Suprapubic skin (tissue), 4 donors: ENCODE results near the gene RABGAP1. TPM values are rescaled to one million over a fixed set of nuclear protein-coding genes. Genes with fewer than 3 reads are reported as not detected.

Source experiments
- DNase-seq, 2 donors: peaks; one replicate each; pipeline ENCODE4 v3.0.0-alpha.2; 2019; ENCODE audit warnings: low spot score in 2 of 2
- H3K27ac ChIP-seq: fragments of 200-600 bp; sonication (generic); one replicate; pipeline ENCODE4 v1.5.1; 2019
- H3K27me3 ChIP-seq: fragments of 200-600 bp; sonication (generic); one replicate; pipeline ENCODE4 v1.5.1; 2019
- H3K36me3 ChIP-seq: fragments of 200-600 bp; sonication (generic); one replicate; pipeline ENCODE4 v1.5.1; 2019
- H3K4me1 ChIP-seq: fragments of 200-600 bp; sonication (generic); one replicate; pipeline ENCODE4 v1.5.1; 2019
- H3K4me3 ChIP-seq: fragments of 200-600 bp; sonication (generic); one replicate; pipeline ENCODE4 v1.5.1; 2019; ENCODE audit warnings: mild to moderate bottlenecking
- H3K9me3 ChIP-seq: fragments of 200-600 bp; sonication (generic); one replicate; pipeline ENCODE4 v1.5.1; 2019
- EP300 ChIP-seq: sonication (generic); formaldehyde crosslinking; IDR thresholded peaks from one replicate; pipeline ENCODE4 v1.6.1; 2017; ENCODE audit warnings: antibody characterized with exemption
- POLR2A ChIP-seq, 2 donors: fragments of 450-650 bp; IDR thresholded peaks; one replicate each; pipeline ENCODE4 v1.6.1; 2017; ENCODE audit warnings: antibody characterized with exemption in 2 of 2, mild to moderate bottlenecking in 2 of 2, moderate library complexity in 2 of 2
- POLR2AphosphoS5 ChIP-seq, 3 donors: sonication (generic); formaldehyde crosslinking; IDR thresholded peaks; one replicate each; pipeline ENCODE4 v1.6.1; 2017; ENCODE audit warnings: antibody characterized with exemption in 3 of 3
- WGBS: methylation state at CpG from one replicate; pipeline ENCODE4 v1.1.5; 2018; 5-methylcytosine and 5-hydroxymethylcytosine counted together
- total RNA-seq, 4 donors: library from RNA; depleted of rRNA; stranded (reverse); fragments of >200 nt; gene quantifications; one replicate each; pipeline ENCODE4 v1.1.0, GENCODE V29; 2016
- TF ChIP-seq, protein P1 (sequence below), 2 donors: fragments of 200-600 bp in 1 of 2; fragments of 450-650 bp in 1 of 2; sonication (generic) in 1 of 2; IDR thresholded peaks; one replicate each; pipeline ENCODE4 v1.5.1; 2016 to 2019; ENCODE audit warnings: antibody characterized with exemption in 2 of 2, mild to moderate bottlenecking in 1 of 2, moderate library complexity in 1 of 2

The RABGAP1 gene
- total RNA-seq, 4 donors from 2014 or later, result 31.4 to 115 (median 64.4) TPM

- DNase-seq, result no peak
- no peak overlapping the region for H3K4me3 ChIP-seq
Measured at GRCh38 chr9:123073991-123074422, 133.2 kb downstream of the RABGAP1 start.

GRCh38 chr9:123074628-123075027 is 133.8 kb downstream of the RABGAP1 start:
- no peak overlapping the region for H3K27ac ChIP-seq

More at GRCh38 chr9:123073991-123074422, 133.2 kb downstream of the RABGAP1 start:
- no peaks in the 10 kb centered on the region for H3K27me3 ChIP-seq
- peak overlapping the region; percentile 6 for H3K27ac ChIP-seq
- peaks cover 44% of the 10 kb centered on the region for H3K36me3 ChIP-seq
- H3K9me3 ChIP-seq, result no peaks in the 10 kb centered on the region
- H3K4me1 ChIP-seq, result peaks cover 6% of the 10 kb centered on the region
- TF ChIP-seq, protein P1, sequence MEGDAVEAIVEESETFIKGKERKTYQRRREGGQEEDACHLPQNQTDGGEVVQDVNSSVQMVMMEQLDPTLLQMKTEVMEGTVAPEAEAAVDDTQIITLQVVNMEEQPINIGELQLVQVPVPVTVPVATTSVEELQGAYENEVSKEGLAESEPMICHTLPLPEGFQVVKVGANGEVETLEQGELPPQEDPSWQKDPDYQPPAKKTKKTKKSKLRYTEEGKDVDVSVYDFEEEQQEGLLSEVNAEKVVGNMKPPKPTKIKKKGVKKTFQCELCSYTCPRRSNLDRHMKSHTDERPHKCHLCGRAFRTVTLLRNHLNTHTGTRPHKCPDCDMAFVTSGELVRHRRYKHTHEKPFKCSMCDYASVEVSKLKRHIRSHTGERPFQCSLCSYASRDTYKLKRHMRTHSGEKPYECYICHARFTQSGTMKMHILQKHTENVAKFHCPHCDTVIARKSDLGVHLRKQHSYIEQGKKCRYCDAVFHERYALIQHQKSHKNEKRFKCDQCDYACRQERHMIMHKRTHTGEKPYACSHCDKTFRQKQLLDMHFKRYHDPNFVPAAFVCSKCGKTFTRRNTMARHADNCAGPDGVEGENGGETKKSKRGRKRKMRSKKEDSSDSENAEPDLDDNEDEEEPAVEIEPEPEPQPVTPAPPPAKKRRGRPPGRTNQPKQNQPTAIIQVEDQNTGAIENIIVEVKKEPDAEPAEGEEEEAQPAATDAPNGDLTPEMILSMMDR (IDR thresholded peaks at IDR 0.05), result no peak
- TF ChIP-seq EP300 (no peak), POLR2A (IDR thresholded peaks at IDR 0.05) (no peak), POLR2AphosphoS5 (IDR thresholded peaks at IDR 0.05) (no peak)
- WGBS, result 58% methylated on average over 1 of the region's 1 CpG

DNA sequence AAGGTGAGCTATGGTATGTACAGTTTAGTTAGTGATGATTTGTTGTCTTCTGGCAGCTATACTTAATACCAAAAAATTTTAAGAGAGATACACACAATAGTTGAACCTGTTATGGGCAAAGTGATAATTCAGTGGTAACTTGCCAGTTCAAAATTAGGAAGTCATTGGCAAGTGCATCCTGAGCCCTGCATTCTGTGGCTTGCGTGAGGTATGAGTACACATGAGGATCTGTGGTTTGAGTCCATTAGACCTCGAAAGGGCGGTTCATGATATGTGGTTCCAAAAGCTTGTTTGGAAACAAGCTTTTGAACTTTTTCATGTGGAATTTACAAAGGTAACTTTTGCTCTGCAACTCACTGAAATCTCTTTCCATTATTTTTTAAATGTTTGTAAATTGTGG is 139.6 kb downstream of the RABGAP1 start:
- H3K27ac ChIP-seq, result no peak overlapping the region
- H3K9me3 ChIP-seq, result no peaks in the 10 kb centered on the region
- H3K27me3 ChIP-seq, result no peaks in the 10 kb centered on the region
- TF ChIP-seq POLR2A (IDR thresholded peaks at IDR 0.05) (no peak), EP300 (no peak), POLR2AphosphoS5 (IDR thresholded peaks at IDR 0.05) (no peak)
- TF ChIP-seq, protein P1 (IDR thresholded peaks at IDR 0.05), result no peak
- H3K4me3 ChIP-seq, result no peak overlapping the region
- peaks cover 55% of the 10 kb centered on the region for H3K36me3 ChIP-seq
- DNase-seq, result no peak
- WGBS, result 96% methylated on average over 3 of the region's 3 CpGs
- no peaks in the 10 kb centered on the region for H3K4me1 ChIP-seq

More at GRCh38 chr9:123074628-123075027, 133.8 kb downstream of the RABGAP1 start:
- 72% methylated on average over 3 of the region's 3 CpGs for WGBS
- peaks cover 6% of the 10 kb centered on the region for H3K4me1 ChIP-seq
- TF ChIP-seq POLR2A (IDR thresholded peaks at IDR 0.05), result no peak
- TF ChIP-seq, protein P1 (IDR thresholded peaks at IDR 0.05), result no peak
- no peak for TF ChIP-seq POLR2AphosphoS5 (IDR thresholded peaks at IDR 0.05)
- TF ChIP-seq EP300, result no peak
- no peaks in the 10 kb centered on the region for H3K27me3 ChIP-seq
- H3K9me3 ChIP-seq, result no peaks in the 10 kb centered on the region
- DNase-seq, result no peak
- H3K4me3 ChIP-seq, result no peak overlapping the region
- peaks cover 49% of the 10 kb centered on the region for H3K36me3 ChIP-seq

DNA sequence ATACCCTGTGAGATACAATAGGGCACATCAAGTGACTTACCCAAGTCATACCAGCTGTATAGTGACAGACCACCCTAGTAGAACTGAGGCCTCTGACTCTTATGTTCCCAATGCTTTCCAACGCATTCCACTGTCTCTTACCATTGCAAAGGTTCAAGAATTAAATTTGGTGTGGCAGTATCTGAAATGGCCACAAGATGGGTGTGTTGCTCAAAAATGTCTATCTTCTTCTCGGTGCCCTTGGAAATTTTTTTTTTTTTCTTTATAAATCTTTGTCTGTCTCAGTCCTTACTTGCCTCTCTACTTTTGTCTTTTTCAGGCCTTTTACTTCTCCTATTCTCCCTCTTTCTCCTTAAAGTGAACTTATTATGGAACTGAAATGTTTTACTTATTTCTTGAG is 141.0 kb downstream of the RABGAP1 start:
- DNase-seq, result no peak
- Histone ChIP-seq H3K36me3 (peaks cover 49% of the 10 kb centered on the region), H3K9me3 (no peaks in the 10 kb centered on the region), H3K27ac (no peak overlapping the region), H3K4me1 (no peaks in the 10 kb centered on the region), H3K27me3 (no peaks in the 10 kb centered on the region), H3K4me3 (no peak overlapping the region)
- WGBS, result 31% methylated on average over 2 of the region's 2 CpGs
- TF ChIP-seq POLR2A (IDR thresholded peaks at IDR 0.05), result no peak
- TF ChIP-seq, protein P1 (IDR thresholded peaks at IDR 0.05), result peak; percentile 32 to 37
- no peak for TF ChIP-seq EP300

GRCh38 chr9:123083680-123084079 is 142.9 kb downstream of the RABGAP1 start:
- peaks cover 61% of the 10 kb centered on the region for H3K36me3 ChIP-seq
- H3K4me1 ChIP-seq, result no peaks in the 10 kb centered on the region
- no peak for DNase-seq
- H3K9me3 ChIP-seq, result no peaks in the 10 kb centered on the region
- H3K4me3 ChIP-seq, result no peak overlapping the region
- no peak for TF ChIP-seq EP300
- TF ChIP-seq POLR2A (IDR thresholded peaks at IDR 0.05), result no peak
- H3K27ac ChIP-seq, result no peak overlapping the region
- 74% methylated on average over 6 of the region's 6 CpGs for WGBS
- H3K27me3 ChIP-seq, result no peaks in the 10 kb centered on the region

DNA sequence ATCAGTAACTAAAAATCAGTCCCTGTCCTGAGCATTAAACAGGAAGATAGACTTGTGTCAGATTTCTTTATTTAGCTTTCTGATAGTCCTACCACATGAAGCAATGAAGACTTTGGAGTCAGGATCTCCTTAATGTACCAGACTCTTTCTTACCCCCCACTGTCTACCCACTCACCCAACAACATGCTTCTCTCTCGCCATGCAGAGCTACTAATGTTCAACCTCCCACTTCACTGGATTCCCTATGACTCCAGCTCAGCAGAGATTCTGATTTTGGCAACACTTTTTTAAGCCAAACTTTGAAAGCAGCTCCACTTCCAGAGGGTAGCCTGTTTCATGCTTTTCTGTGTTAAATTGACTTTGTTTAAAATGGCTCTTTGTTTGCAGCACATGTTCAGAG is 143.4 kb downstream of the RABGAP1 start:
- H3K4me3 ChIP-seq, result no peak overlapping the region
- no peaks in the 10 kb centered on the region for H3K4me1 ChIP-seq
- 97% methylated on average over 1 of the region's 1 CpG for WGBS
- TF ChIP-seq EP300, result no peak
- TF ChIP-seq POLR2AphosphoS5 (IDR thresholded peaks at IDR 0.05), result no peak
- TF ChIP-seq, protein P1 (IDR thresholded peaks at IDR 0.05), result no peak
- TF ChIP-seq POLR2A (IDR thresholded peaks at IDR 0.05), result no peak
- peaks cover 62% of the 10 kb centered on the region for H3K36me3 ChIP-seq
- no peaks in the 10 kb centered on the region for H3K27me3 ChIP-seq
- no peak for DNase-seq
- H3K9me3 ChIP-seq, result no peaks in the 10 kb centered on the region
- H3K27ac ChIP-seq, result no peak overlapping the region
